Measurements from ENCODE around the gene CUBN. TPM values are rescaled to one million over a fixed set of nuclear protein-coding genes. Genes with fewer than 3 reads are reported as not detected.
A peak's percentile ranks its signal among the peaks of the same experiment; 100 is the strongest.

Gene CUBN
- total RNA-seq, 2 donors from 2014 or later: 1.3 to 9.7 TPM

DNA sequence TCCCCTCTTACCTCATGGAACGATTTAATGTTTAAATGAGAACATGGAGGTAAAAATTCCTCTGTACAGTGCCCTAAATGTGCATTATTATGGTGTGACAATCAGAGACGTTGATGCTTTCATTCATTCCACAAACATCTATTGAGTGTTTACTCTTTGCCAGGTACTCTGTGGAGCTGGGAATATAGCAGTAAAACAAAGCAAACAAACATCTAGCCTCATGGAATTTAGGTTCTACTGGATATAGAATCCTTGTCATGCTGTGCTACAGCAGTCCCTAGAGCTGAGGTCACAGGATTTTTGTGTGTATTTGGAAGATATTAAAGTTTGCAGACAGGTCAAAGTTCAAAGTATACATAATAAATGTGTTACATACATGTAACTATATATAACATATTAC is 140.7 kb downstream of the CUBN start:
- Histone ChIP-seq H3K4me3 (no peak overlapping the region), H3K27me3 (replicated peaks; ENCODE audit: insufficient read depth) (no peaks in the 10 kb centered on the region), H3K4me1 (replicated peaks) (peaks cover 11% of the 10 kb centered on the region), H3K36me3 (no peaks in the 10 kb centered on the region), H3K9me3 (no peaks in the 10 kb centered on the region), H3K27ac (no peak overlapping the region)
- DNase-seq (ENCODE audit: low spot score): no peak
- 76% methylated on average over 2 of the region's 2 CpGs for WGBS
- TF ChIP-seq POLR2A (IDR thresholded peaks at IDR 0.05) (no peak), POLR2AphosphoS5 (IDR thresholded peaks at IDR 0.05) (no peak)
- TF ChIP-seq, protein P1, sequence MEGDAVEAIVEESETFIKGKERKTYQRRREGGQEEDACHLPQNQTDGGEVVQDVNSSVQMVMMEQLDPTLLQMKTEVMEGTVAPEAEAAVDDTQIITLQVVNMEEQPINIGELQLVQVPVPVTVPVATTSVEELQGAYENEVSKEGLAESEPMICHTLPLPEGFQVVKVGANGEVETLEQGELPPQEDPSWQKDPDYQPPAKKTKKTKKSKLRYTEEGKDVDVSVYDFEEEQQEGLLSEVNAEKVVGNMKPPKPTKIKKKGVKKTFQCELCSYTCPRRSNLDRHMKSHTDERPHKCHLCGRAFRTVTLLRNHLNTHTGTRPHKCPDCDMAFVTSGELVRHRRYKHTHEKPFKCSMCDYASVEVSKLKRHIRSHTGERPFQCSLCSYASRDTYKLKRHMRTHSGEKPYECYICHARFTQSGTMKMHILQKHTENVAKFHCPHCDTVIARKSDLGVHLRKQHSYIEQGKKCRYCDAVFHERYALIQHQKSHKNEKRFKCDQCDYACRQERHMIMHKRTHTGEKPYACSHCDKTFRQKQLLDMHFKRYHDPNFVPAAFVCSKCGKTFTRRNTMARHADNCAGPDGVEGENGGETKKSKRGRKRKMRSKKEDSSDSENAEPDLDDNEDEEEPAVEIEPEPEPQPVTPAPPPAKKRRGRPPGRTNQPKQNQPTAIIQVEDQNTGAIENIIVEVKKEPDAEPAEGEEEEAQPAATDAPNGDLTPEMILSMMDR (IDR thresholded peaks at IDR 0.05): no peak
- intact Hi-C loops (cut with DNase I): no loop called here

DNA sequence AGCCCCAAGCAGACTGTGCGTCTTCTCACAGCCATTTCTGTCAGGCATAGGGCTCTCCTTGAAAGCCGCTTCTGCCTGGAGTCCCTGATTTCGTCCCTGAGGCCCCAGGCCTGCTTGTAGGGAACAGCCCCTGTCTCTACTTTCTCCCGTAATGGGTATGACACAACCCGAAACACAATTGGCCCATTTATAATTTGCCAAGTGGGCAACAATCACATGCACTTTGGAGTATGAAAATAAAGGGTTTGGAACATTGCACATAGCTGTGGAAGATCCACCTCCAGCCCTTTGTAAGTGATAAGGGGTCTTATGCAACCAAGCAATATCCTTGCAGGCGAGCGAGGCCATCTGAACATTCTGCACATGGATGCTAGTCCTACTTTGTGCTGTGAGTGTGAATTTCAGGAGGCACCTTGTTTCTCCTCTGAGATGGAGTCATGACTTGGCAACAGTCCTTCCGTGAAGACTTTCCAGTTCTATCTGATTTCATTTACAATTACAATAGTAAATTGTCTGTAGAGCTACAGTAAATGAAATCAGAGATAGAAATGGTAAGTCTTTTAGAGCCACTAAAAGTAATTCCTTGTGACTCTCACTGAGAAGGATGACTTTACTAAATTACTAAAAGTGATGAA is 141.5 kb downstream of the CUBN start:
- Histone ChIP-seq H3K36me3 (no peaks in the 10 kb centered on the region), H3K4me1 (replicated peaks) (peaks cover 11% of the 10 kb centered on the region), H3K9me3 (no peaks in the 10 kb centered on the region), H3K27ac (no peak overlapping the region), H3K4me3 (no peak overlapping the region), H3K27me3 (replicated peaks; ENCODE audit: insufficient read depth) (no peaks in the 10 kb centered on the region)
- WGBS: 93% methylated on average over 8 of the region's 8 CpGs
- no peak for DNase-seq (ENCODE audit: low spot score)
- intact Hi-C loops (cut with DNase I): no loop called here
- TF ChIP-seq, protein P1 (IDR thresholded peaks at IDR 0.05): no peak
- TF ChIP-seq POLR2A (IDR thresholded peaks at IDR 0.05): no peak
- TF ChIP-seq POLR2AphosphoS5 (IDR thresholded peaks at IDR 0.05): no peak

DNA sequence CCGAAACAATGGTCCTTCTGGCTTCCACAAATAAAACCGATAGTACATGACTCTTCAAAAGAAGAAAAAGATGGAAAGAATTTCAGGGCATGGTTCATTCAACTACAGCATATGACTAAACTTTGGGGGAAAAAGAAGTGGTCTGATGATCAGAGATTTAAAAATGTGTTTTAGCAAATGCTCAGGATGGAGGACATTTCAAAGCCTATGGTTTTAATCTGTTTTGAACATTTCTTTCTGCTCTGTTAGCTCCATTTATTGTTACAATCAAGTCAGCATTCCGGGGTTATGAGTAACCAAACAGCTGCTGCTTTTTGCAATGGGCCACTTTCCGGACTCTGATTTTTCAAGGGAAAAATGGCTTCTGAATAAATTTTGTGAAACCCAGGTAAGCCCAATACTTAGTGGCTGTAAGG is 142.4 kb downstream of the CUBN start:
- peak overlapping the region in 1 of 2 donors; percentile 39 for H3K27ac ChIP-seq
- no peak for DNase-seq (ENCODE audit: low spot score)
- WGBS: 62% methylated on average over 4 of the region's 4 CpGs
- intact Hi-C loops (cut with DNase I): no loop called here
- H3K27me3 ChIP-seq (replicated peaks; ENCODE audit: insufficient read depth): no peaks in the 10 kb centered on the region
- H3K36me3 ChIP-seq: no peaks in the 10 kb centered on the region
- no peak overlapping the region for H3K4me3 ChIP-seq
- no peaks in the 10 kb centered on the region for H3K9me3 ChIP-seq
- no peak for TF ChIP-seq POLR2A (IDR thresholded peaks at IDR 0.05)
- TF ChIP-seq, protein P1 (IDR thresholded peaks at IDR 0.05): no peak
- TF ChIP-seq POLR2AphosphoS5 (IDR thresholded peaks at IDR 0.05): no peak
- peaks cover 7% of the 10 kb centered on the region for H3K4me1 ChIP-seq (replicated peaks)

DNA sequence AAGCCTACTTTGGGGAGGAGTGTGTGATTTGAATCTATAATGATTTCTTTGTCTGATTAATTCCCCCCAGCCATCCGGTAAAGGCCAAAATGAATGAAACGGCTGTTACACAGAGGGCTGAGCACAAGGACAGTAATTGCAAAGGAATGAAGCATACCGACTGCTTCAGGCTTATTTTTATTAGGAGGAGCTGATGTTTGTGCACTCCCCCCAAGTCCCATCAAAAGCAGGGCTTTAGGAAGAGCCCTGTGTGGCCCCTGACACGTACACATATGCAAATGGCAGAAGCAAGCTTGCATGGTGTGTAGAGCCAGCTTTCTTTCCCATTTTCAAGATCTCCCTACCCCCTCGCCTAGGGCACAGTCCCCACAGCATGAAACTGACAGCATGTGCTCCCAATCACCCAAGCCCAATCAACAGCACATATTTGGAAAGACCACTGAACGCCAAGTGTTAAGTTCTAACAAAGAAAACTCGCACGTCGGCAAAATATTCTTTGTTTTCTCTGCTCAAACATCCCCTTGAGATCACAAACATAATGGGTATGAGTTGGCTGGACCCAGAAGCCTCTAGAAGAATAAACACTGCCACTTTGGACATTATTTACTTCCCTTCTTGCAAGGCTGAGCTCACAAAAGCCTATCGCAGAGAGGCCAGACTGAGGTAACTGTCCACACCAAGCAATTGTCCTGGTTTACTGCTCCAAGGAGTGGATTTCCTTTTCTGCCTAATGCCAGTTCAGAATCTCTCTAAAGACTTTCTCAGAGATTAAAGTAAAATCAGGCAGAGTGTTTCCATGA is 143.0 kb downstream of the CUBN start:
- no peaks in the 10 kb centered on the region for H3K27me3 ChIP-seq (replicated peaks; ENCODE audit: insufficient read depth)
- peaks cover 6% of the 10 kb centered on the region for H3K4me1 ChIP-seq (replicated peaks)
- no peaks in the 10 kb centered on the region for H3K36me3 ChIP-seq
- TF ChIP-seq POLR2AphosphoS5 (IDR thresholded peaks at IDR 0.05): peak; percentile 82
- TF ChIP-seq, protein P1 (IDR thresholded peaks at IDR 0.05): no peak
- no peak for TF ChIP-seq POLR2A (IDR thresholded peaks at IDR 0.05)
- WGBS: 27% methylated on average over 10 of the region's 10 CpGs
- H3K4me3 ChIP-seq: no peak overlapping the region
- DNase-seq (ENCODE audit: low spot score): peak; percentile 51
- no peaks in the 10 kb centered on the region for H3K9me3 ChIP-seq
- peak overlapping the region in 1 of 2 donors; percentile 39 for H3K27ac ChIP-seq
- intact Hi-C loops (cut with DNase I): no loop called here

DNA sequence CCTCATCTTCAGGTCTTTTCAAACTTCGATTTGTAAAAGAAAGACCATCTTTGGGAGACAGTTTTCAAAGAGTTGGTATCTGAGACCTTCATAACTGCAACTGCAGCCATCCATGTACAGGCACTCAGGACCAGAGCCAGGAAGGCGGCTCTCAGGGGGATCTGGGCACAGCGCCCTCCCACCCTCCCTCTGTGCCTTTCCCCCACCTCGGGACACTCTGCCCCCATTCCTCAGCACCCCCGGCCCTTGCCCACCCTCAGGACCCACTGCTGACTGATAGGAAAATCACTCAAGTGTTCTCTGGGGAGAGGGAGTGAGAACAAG is 143.6 kb downstream of the CUBN start:
- 52% methylated on average over 5 of the region's 5 CpGs for WGBS
- Histone ChIP-seq H3K4me3 (no peak overlapping the region), H3K4me1 (replicated peaks) (peaks cover 6% of the 10 kb centered on the region), H3K36me3 (no peaks in the 10 kb centered on the region), H3K9me3 (no peaks in the 10 kb centered on the region), H3K27me3 (replicated peaks; ENCODE audit: insufficient read depth) (no peaks in the 10 kb centered on the region), H3K27ac (no peak overlapping the region)
- intact Hi-C loops (cut with DNase I): no loop called here
- no peak for DNase-seq (ENCODE audit: low spot score)
- no peak for TF ChIP-seq POLR2AphosphoS5 (IDR thresholded peaks at IDR 0.05)
- no peak for TF ChIP-seq POLR2A (IDR thresholded peaks at IDR 0.05)
- TF ChIP-seq, protein P1 (IDR thresholded peaks at IDR 0.05): no peak

Data from prostate gland (tissue), 2 donors.